NCI-H128 (cell line): ENCODE measurements around the gene NAT8.
"Not testable (repeated sequence)": the region's sequence is repeated elsewhere in the genome, so short reads cannot be mapped to it uniquely, and the experiment has no call there.

Experiments used
- DNase-seq: peaks from one replicate; lab custom pipeline; 2025; ENCODE audit not compliant: unreplicated experiment; lab: John Stamatoyannopoulos, UW

The NAT8 gene, protein sequence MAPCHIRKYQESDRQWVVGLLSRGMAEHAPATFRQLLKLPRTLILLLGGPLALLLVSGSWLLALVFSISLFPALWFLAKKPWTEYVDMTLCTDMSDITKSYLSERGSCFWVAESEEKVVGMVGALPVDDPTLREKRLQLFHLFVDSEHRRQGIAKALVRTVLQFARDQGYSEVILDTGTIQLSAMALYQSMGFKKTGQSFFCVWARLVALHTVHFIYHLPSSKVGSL

DNA sequence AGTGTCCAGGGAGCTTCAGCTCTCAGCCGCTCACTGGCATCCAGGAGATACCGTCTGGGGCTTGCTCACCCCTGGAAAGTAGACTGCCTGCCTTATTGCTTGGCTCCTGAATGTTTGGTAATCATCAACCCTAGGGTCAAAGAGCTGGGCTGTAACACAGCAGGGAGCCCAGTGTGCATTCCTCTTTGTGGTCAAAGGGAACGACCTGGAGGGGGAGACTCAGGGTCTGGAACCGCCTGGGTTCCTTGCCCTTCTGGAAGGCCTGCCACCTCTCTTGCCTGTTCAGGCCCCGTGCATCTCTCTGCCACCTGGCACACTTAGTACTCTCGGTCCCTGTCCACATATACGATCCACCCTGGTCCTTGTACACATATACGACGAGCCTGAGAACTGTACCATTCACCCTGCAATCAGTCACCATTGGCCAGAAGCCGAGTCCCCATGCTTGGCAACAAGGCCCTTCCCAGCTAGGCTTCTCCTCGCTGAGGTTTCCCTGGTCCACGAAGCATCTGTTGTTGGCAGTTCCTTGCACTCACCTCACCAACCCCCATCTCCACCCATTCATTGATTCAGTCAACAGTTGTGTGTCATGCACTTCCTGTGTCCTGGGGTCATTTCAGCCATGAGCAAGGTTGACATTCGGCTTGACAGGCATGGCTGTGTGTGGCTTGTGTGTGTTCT is at the start of gene NAT8:
Gene NAT8, minus strand, starts transcription at position 85 of the 681 bp plus-strand sequence. CDS start 794 bp downstream, outside the sequence.
- no peak for DNase-seq

DNA sequence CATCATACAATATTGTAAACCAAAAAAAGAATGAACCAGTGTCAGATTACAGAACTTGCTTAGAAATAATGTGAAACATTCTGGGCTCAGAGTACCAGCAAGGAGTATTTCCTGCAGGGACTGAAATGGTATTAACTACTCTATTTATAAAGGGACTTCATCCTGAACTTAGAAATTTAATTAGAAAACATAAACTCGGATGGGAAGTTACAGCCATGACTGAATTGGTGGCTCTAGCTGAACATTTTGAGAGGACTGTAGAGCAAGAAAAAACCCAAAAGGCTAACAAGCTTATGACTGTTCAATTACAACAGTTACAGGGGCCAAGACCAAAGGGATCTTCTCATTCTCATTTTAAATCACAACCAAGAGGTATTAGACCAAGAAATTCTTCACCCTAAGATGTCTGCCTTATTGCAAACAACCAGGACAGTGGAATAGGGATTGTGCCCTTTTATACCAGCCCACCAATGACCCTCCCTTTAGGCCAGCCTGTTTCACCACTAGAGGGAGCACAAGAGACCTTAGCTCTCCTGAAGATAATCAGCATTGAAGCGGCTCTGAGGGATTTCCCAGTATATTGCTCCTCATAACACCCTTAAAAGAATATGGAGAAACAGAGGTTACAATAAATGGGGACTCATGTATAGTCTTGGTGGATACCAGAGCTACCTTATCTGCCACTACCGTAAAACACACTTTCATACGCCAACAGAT is 48.3 kb upstream of the NAT8 start:
- DNase-seq = not testable (repeated sequence)

DNA sequence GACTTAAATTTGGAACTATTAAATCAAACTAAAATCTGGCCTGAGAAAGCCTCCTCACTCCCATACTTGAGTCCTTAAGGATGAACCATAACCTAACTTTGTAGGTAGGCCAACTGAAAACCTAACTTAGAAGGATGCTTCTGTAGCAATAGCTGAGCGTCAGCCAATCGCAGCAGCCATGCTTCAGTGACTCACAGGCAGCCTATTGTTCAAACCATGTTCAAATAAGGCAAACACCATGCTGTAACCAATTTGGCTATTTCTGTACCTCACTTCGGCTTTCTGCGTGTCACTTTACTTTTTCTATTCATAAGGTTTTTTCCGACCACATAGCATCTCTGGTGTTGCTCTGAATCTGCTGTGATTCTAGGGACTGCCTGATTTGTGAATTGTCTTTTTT is 46.3 kb upstream of the NAT8 start:
- DNase-seq = not testable (repeated sequence)

DNA sequence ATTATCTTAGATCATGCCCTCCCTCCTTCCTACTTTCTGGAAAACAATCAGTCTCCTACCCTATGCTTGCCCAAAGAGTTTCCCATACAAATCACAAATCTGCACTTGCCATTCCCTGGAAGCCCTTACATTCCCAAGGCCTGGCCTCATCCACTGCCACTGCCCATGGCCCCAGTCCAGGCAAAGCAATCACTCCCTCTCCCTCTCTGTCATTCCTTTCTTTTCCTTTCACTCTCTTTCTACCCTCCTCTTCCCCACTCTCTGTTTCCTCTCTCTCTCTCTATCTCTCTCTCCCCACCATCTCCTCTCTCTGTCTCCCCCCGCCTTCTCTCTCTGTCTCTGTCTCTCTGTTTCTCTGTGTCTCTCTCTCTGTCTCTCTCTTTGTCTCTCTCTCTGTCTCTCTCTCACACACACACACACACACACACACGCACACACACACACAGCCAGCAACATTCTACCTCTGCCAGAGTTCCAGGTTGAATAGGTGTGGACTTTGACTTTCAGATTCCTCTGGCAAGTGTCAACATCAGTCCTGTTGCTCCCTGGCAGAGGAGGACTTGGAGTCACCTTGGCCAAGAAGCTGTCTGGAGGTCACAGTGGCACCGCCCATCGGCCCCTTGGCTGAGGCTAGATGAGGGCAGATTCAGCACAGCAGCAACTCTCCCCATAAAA is 43.7 kb upstream of the NAT8 start:
- DNase-seq = no peak

DNA sequence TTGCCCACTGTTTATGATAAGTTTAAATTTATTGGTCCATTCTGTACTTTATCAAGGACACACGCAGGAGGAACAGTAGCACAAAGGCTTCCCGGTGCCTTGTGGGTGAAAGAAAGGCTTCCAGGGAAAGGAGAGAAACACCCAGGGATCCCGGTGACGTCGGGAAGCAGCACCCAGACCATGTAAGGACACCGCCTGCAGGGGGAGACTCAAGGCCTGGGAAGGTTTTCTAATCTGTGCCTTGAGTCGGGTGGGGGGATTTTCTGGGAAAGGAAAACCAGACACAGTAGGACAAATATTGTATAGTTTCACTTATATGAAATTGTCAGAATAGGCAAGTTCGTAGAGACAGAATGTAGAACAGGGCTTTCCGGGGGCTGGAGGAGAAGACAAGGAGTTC is 42.7 kb upstream of the NAT8 start:
- not testable (repeated sequence) for DNase-seq

DNA sequence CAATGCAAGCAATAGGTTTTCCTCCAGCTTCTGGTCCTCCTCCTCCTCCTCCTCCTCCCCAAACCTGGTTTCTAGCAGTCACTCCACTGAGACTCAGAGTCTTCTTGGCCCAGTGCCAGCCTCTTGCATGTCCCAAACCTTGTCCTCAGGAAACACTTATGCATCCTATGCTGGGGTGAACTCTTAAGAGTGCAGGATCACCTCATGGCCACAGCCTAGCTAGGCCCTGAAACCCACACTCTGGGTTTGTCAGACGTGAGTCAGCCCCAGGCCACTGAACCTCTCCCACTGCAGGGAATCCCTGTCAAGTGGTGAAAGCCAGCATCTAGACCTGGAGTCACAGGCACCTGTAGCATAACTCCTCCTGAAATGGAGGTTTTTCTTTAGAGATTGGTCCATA is 42.1 kb upstream of the NAT8 start:
- DNase-seq = not testable (repeated sequence)

DNA sequence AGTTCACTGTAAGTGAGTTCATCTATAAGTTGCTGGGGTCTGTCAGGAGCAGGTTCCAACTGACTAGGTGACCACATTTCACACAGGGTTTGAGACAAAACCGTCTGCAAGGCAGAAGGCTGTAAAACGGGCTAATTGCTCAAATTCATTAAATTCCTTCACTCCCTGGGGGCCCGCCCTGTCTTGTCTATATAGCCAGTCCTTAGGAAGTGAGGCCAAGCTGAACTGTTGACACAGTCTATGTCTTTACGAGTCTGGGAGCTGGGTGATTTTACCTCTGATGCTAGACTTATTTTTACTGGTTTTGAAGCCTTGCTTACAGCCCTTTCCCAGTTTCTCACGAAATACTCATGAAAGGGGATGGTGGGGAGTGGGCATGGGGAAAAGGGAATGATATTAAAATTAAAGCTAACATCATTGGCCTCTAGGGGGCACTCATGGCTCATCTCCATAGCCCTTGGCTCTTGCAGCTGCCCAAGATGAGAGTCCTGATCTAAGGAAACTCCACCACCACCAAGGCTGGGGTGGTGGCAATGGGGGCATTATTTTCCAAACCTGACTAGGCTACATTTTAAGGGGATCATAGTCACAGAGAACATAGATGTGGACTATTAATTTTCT is 37.8 kb upstream of the NAT8 start:
- DNase-seq = not testable (repeated sequence)

DNA sequence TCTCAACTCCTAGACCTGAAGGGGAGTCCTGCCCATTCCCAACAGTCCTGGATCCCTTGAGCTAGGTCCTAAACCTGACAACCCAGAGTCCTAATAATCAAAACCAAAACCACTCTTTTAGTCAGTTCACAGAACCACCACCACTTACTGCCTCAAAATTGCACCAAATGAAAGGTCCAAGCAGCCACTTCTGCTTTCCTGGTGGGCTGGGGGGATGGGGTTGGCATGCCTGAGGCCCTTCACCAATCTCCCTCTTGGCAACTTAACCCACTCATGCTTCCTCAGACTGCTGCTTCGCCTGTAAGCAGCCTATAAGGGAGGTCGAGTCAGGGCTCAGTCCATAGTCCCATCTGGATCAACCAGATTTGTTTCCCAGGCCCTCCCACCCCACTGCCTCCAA is 37.0 kb upstream of the NAT8 start:
- DNase-seq = not testable (repeated sequence)

DNA sequence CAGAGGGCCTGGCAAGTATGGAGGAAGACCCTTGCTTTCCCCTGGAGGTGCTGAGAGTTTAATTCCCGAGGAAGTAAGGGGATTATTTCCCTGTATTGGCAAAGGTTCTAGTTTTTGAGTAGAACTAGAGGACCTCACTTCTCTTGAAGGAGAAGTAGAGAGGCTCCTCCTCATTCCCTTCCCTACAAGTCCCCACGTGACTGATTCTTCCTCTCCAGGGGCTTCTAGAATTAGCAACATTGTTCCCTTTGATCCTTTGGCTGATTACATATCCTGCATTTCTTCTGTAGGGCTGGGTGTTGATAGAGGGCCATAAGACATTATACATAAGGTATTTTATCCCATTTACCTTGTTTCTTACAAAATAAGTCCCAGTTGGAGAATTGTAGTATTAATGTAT is 35.8 kb upstream of the NAT8 start:
- not testable (repeated sequence) for DNase-seq

DNA sequence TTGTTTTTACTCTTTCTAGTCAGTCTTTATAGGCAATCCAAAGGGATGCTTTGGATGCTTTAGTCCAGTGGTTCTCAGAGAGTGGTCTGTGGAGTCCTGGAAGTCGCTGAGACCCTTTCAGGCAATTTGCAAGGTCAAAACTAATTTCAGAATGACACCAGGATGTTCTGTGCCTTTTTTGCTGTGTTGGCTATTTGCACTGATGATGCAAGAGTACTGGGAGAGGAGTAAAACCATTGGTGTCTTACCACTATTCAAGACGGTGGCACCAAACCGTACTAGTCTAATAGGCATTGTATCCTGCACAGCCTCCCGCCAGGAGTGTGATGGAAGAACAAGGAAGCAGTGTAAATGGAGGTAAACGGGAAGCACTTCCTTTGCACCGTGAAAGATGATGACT is 34.0 kb upstream of the NAT8 start:
- DNase-seq = not testable (repeated sequence)

DNA sequence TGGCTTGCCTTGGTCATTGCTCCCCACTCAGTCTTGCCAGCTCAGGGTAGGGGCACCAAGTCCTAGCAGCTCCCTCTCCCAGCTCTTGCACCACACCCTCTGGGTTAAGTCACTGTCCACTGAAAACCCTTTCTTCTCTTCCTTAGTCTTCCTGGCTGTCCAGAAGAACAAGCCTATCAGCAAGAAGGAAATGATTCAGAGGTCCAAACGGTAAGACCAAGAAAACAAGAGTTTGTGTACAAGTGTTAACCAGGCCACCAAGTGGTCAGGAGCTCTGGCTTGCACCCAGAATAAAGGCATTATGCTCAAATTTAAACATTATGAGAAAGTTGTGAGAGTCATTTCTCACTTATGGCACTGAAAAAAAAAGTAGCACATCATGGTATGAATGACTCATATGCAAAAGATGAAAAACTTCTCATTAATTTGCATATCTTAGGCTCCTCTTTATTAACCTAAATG is 32.5 kb upstream of the NAT8 start:
- DNase-seq = not testable (repeated sequence)

DNA sequence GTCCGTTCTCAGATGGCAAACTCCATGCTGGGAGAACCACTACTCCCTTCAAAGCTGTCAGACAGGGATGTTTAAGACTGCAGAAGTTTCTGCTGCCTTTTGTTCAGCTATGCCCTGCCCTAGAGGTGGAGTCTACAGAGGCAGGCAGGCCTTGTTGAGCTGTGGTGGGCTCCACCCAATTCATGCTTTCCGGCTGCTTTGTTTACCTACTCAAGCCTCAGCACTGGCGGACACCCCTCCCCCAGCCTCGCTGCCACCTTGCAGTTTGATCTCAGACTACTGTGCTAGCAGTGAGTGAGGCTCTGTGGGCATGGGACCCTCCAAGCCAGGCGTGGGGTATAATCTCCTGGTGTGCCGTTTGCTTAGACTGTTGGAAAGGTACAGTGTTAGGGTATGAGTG is 27.8 kb upstream of the NAT8 start:
- not testable (repeated sequence) for DNase-seq

DNA sequence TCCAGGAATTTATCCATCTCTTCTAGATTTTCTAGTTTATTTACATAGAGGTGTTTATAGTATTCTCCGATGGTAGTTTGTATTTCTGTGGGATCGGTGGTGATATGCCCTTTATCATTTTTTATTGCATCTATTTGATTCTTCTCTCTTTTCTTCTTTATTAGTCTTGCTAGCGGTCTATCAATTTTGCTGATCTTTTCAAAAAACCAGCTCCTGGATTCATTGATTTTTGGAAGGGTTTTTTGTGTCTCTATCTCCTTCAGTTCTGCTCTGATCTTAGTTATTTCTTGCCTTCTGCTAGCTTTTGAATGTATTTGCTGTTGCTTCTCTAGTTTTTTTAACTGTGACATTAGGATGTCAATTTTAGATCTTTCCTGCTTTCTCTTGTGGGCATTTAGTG is 25.0 kb upstream of the NAT8 start:
- DNase-seq = not testable (repeated sequence)

DNA sequence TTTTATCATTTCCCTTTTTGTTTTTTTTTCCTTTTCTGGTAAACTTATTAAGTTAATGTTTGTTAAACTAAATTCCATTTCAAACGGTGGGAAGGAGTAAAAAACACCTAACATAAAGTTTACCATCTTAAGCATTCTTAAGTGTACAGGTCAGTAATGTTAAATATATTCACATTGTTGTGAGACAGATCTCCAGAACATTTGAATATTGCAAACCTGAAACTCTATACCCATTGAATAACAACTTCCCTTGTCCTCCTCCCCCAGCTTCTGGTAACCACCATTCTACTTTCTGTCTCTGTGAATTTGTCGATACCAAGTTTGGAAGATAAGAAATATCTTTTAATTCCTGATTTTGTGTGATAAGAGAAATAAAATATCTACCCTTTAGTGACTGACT is 12.0 kb upstream of the NAT8 start:
- no peak for DNase-seq

DNA sequence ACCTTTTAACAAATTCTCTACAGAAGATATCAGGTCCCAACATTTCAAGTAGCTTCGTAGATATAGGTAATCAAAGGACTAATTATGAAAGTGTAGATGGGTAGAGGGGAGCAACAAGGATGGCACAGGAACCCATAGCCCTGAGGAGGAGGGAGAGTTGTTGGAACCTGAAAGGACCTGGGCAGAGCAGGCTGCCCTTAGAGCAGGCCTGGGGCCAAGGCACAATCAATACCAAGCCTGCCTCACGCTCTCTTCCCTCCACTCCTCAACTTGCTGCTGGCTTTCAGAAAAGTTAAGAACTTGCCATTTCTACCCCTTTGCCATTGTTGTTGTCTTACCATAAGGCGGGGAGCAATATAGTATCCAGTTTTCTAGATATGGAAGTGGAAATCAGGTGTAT is 10.1 kb upstream of the NAT8 start:
- DNase-seq = no peak

DNA sequence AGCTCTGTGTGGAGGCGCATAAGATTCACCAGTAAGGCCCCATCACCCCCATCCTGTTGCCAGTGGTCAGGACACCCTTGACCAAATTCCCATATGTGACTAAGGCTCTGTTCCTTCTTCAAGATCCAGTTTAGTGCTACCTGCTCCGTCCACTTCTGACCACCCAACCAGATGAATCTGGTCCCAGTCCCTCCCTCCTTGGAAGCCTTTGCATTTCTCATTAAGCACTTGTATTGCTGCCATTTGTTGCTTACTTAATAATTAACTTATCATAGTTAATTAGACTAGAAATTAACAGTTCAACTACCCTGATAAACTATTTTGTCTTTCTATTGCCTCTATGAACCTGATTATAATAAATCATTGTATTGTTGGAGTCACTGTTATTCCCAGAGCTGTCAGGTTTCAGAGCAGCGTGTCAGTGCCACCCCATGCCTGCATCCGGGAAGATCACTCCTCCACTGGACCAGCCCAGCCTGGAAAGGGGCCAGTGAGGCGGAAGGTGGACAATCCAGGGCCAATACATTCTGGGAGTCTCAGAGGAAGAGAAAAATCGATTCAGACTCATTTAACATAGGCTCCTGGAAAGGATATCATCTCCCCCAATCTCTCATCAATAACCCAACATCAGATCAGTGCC is 9.5 kb upstream of the NAT8 start:
- no peak for DNase-seq

DNA sequence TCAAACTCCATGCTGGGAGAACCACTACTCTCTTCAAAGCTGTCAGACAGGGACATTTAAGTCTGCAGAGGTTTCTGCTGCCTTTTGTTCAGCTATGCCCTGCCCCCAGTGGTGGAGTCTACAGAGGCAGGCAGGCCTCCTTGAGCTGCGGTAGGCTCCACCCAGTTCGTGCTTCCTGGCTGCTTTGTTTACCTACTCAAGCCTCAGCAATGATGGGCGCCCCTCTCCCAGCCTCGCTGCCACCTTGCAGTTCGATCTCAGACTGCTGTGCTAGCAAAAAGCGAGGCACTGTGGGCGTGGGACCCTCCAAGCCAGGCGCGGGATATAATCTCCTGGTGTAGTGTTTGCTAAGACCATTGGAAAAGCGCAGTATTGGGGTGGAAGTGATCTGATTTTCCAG is 5.5 kb upstream of the NAT8 start:
- DNase-seq = not testable (repeated sequence)

DNA sequence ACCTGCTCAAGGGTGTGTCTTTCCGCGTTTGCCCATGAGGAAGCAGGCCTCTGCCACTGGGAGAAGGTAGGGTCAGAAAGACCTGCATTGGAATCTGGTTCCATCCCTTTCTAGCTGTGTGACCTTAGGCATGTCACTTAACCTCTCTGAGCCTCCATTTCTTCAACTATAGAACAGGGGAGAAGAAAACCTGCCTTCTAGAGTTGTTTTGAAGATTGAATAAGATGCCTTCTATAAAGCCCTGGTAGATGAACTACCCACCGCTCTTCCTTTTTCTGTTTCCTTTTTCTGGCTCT is 507 bp downstream of the NAT8 start:
- DNase-seq = no peak

DNA sequence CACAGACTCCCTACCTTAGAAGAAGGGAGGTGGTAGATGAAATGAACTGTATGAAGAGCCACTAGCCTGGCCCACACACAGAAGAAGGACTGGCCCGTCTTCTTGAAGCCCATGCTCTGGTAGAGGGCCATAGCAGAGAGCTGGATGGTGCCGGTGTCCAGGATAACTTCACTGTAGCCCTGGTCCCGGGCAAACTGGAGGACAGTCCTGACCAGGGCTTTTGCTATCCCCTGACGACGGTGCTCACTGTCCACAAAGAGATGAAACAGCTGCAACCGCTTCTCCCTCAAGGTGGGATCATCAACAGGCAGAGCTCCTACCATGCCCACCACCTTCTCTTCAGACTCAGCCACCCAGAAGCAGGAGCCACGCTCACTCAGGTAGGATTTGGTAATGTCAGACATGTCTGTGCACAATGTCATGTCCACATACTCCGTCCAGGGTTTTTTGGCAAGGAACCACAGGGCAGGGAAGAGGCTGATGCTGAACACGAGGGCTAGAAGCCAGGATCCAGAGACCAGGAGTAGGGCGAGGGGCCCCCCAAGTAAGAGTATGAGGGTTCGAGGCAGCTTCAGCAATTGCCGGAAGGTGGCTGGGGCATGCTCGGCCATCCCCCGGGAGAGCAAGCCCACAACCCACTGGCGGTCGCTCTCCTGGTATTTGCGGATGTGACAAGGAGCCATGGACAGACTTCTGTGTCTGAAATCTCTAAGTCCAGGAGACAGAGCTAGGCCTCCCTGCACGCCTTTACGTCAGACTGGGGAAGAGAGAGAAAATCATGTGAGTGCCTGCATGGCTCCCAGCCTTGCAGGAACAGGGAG is 1.1 kb downstream of the NAT8 start:
- DNase-seq = no peak

DNA sequence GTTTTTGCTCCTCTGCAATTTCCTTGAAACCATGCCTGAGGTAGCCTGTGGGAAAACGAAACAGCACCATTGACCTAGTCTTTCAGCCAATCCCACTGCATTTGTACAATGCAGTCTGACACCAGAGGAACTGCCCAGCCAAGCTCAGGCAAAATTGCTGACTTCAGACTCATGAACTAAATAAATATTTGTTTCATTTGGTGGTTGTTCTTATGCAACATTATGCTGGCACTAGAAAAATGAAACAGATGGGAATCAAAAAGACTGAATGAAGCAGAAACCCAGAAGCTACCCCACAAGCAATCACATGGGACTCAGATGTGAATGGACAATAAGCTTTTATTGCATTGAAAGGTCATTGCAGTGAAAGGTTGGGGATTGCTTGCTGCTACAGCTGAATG is 1.7 kb downstream of the NAT8 start:
- no peak for DNase-seq
